Nephron progenitor cell (in vitro differentiated cells): ENCODE results near the gene HPCAL1.

Source experiments
- DNase-seq: peaks from one replicate; pipeline ENCODE4 v3.0.0; 2021
- H3K27ac Mint-ChIP-seq: 2 replicates; pipeline ENCODE4 v1.8.0; 2021; ENCODE audit warnings: mild to moderate bottlenecking, moderate library complexity, mixed read lengths
- H3K27me3 Mint-ChIP-seq: 2 replicates; pipeline ENCODE4 v1.8.0; 2021; ENCODE audit warnings: mild to moderate bottlenecking, low read depth, mixed read lengths; ENCODE audit not compliant: poor library complexity
- H3K36me3 Mint-ChIP-seq: 2 replicates; pipeline ENCODE4 v1.8.0; 2021; ENCODE audit warnings: low read depth, mixed read lengths
- H3K4me1 Mint-ChIP-seq: 2 replicates; pipeline ENCODE4 v1.8.0; 2021; ENCODE audit warnings: mixed read lengths
- H3K4me3 Mint-ChIP-seq: 2 replicates; pipeline ENCODE4 v1.8.0; 2021; ENCODE audit warnings: mild to moderate bottlenecking, moderate library complexity, mixed read lengths
- H3K9me3 Mint-ChIP-seq: 2 replicates; pipeline ENCODE4 v1.8.0; 2021; ENCODE audit warnings: mild to moderate bottlenecking, moderate library complexity, mixed read lengths
- CTCF ChIP-seq: fragments of 200-600 bp; sonication (generic); IDR thresholded peaks from 2 replicates; pipeline ENCODE4 v1.5.0; 2021; ENCODE audit warnings: antibody characterized with exemption

HPCAL1 gene

DNA sequence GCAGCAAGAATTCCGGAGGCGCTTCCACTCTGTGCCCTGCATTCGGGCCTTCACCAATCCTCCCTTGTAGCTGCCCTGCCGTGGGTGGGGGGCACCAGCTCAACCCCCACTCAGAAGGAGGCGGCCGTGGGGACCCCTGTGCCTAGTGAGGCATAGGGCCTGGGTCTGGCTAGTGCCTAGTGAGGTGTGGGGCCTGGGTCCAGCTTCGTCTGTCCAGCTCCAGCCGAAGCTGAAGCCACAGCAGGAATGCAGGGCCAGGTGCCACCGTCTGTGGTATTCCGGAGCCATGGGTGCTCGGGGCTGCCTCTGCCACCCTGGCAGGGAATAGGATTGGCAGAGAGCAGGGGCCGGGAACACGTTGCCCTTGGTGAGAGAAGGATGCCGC, 133.1 kb downstream of the HPCAL1 start:
- TF ChIP-seq CTCF: no peak
- Mint-ChIP-seq H3K9me3 (no peaks in the 10 kb centered on the region), H3K4me3 (no peak overlapping the region), H3K36me3 (peaks cover 16% of the 10 kb centered on the region), H3K27me3 (peaks cover 15% of the 10 kb centered on the region), H3K4me1 (peaks cover 20% of the 10 kb centered on the region), H3K27ac (no peak overlapping the region)
- DNase-seq: no peak

DNA sequence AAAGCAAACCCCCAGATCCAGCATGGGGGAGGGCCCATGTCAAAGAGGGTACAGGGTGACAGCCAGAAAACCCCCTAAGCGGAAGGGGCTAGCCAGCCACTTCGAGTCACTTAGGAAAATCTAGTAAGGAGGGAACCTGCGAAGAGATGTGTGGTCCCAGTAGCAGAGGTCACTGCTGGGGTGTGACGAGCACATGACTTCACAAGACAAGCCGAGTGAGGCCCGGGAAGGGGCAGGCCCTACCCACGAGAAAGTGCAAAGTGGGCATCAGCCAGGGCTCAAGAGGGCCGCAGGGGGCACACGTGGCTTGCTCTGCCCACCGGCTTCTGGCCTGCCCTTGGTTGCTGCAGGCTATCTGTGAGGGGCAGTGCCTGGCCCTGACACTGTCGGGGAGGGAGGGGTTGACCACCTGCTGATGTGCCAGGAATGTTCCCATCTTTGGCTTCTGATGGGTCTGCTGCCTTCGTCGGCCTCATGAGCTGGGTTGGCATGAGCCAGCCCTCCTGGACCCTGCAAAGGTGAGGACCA, 133.9 kb downstream of the HPCAL1 start:
- peaks cover 23% of the 10 kb centered on the region for H3K36me3 Mint-ChIP-seq
- no peaks in the 10 kb centered on the region for H3K9me3 Mint-ChIP-seq
- no peak overlapping the region for H3K4me3 Mint-ChIP-seq
- no peak for TF ChIP-seq CTCF
- DNase-seq: no peak
- H3K27me3 Mint-ChIP-seq: peaks cover 11% of the 10 kb centered on the region
- peaks cover 20% of the 10 kb centered on the region for H3K4me1 Mint-ChIP-seq
- no peak overlapping the region for H3K27ac Mint-ChIP-seq

- Mint-ChIP-seq H3K36me3 (peaks cover 33% of the 10 kb centered on the region), H3K4me1 (peaks cover 20% of the 10 kb centered on the region), H3K27ac (peak overlapping the region; percentile 80), H3K9me3 (no peaks in the 10 kb centered on the region), H3K4me3 (no peak overlapping the region), H3K27me3 (peaks cover 5% of the 10 kb centered on the region)
- no peak for TF ChIP-seq CTCF
- no peak for DNase-seq
Observed at GRCh38 chr2:10437806-10438205, 135.1 kb downstream of the HPCAL1 start.

GRCh38 chr2:10438688-10439087, 136.0 kb downstream of the HPCAL1 start:
- H3K4me3 Mint-ChIP-seq: no peak overlapping the region

GRCh38 chr2:10439185-10439879, 136.6 kb downstream of the HPCAL1 start:
- no peak for TF ChIP-seq CTCF
- Mint-ChIP-seq H3K27ac (peak overlapping the region; percentile 90), H3K9me3 (no peaks in the 10 kb centered on the region), H3K27me3 (no peaks in the 10 kb centered on the region), H3K4me1 (peaks cover 5% of the 10 kb centered on the region), H3K4me3 (no peak overlapping the region), H3K36me3 (peaks cover 48% of the 10 kb centered on the region)
- DNase-seq: no peak

More at GRCh38 chr2:10438688-10439087, 136.0 kb downstream of the HPCAL1 start:
- Mint-ChIP-seq H3K4me1 (peaks cover 11% of the 10 kb centered on the region), H3K36me3 (peaks cover 42% of the 10 kb centered on the region), H3K27me3 (no peaks in the 10 kb centered on the region), H3K9me3 (no peaks in the 10 kb centered on the region), H3K27ac (peak overlapping the region; percentile 90)
- TF ChIP-seq CTCF: no peak
- no peak for DNase-seq

GRCh38 chr2:10439971-10440370, 137.3 kb downstream of the HPCAL1 start:
- H3K27ac Mint-ChIP-seq: no peak overlapping the region

More at GRCh38 chr2:10439971-10440370, 137.3 kb downstream of the HPCAL1 start:
- no peak for DNase-seq
- TF ChIP-seq CTCF: no peak
- no peaks in the 10 kb centered on the region for H3K27me3 Mint-ChIP-seq
- H3K4me1 Mint-ChIP-seq: peaks cover 2% of the 10 kb centered on the region
- H3K4me3 Mint-ChIP-seq: no peak overlapping the region
- H3K36me3 Mint-ChIP-seq: peaks cover 54% of the 10 kb centered on the region
- H3K9me3 Mint-ChIP-seq: no peaks in the 10 kb centered on the region
